Measurements from ENCODE around the gene MAGOHB.

GRCh38 chr12:10617863-10618262 is 4.5 kb upstream of the MAGOHB start:
- TF ChIP-seq CTCF (conservative IDR thresholded peaks at IDR 0.05; ENCODE audit: low read depth, low read length) (no peak), EZH2 (IDR thresholded peaks at IDR 0.05; ENCODE audit: borderline replicate concordance, low read depth, low read length, poor library complexity, severe bottlenecking) (no peak)
